ENCODE results near the gene LHFPL6.

- TF ChIP-seq CTCF (IDR thresholded peaks at IDR 0.05) (no peak), POLR2A (IDR thresholded peaks at IDR 0.05) (no peak), POLR2AphosphoS5 (IDR thresholded peaks at IDR 0.05; ENCODE audit: insufficient read depth in 1 of 2, low read depth in 1 of 2) (no peak)
Observed at GRCh38 chr13:39399102-39399501, 203.9 kb downstream of the LHFPL6 start.

Measured in vagina (tissue), 2 donors.